ENCODE measurements around the gene RNF7.
"Not testable (repeated sequence)": the region's sequence is repeated elsewhere in the genome, so short reads cannot be mapped to it uniquely, and the experiment has no call there.

The RNF7 gene

GRCh38 chr3:141783632-141784031 is 45.5 kb downstream of the RNF7 start:
- DNase-seq: no peak

GRCh38 chr3:141784096-141784495 is 46.0 kb downstream of the RNF7 start:
- no peak for DNase-seq

GRCh38 chr3:141784531-141784930 is 46.4 kb downstream of the RNF7 start:
- no peak for DNase-seq

- DNase-seq: no peak
Observed at GRCh38 chr3:141788149-141788548, 50.1 kb downstream of the RNF7 start.

GRCh38 chr3:141788750-141789149 is 50.7 kb downstream of the RNF7 start:
- DNase-seq: not testable (repeated sequence)

- DNase-seq: no peak
Observed at GRCh38 chr3:141789281-141789680, 51.2 kb downstream of the RNF7 start.

GRCh38 chr3:141790171-141790570 is 52.1 kb downstream of the RNF7 start:
- DNase-seq: no peak

- DNase-seq: no peak
Observed at GRCh38 chr3:141792495-141792894, 54.4 kb downstream of the RNF7 start.

- no peak for DNase-seq
Observed at GRCh38 chr3:141793476-141794260, 55.6 kb downstream of the RNF7 start.

GRCh38 chr3:141795276-141795675 is 57.2 kb downstream of the RNF7 start:
- peak; percentile 28 for DNase-seq

- no peak for DNase-seq
Observed at GRCh38 chr3:141795741-141796080, 57.6 kb downstream of the RNF7 start.

GRCh38 chr3:141796081-141796888 is 58.2 kb downstream of the RNF7 start:
- peak; percentile 77 for DNase-seq
